22Rv1 (cell line): Measurements from ENCODE around the gene ITPR2.

Experiments
- H3K27ac ChIP-seq: fragments of 450-650 bp; 2 replicates; pipeline ENCODE4 v1.5.1; 2017
- CTCF ChIP-seq: fragments of 450-650 bp; IDR thresholded peaks from 2 replicates; pipeline ENCODE4 v1.5.1; 2017; ENCODE audit warnings: mild to moderate bottlenecking
- ZFX ChIP-seq: fragments of 450-650 bp; IDR thresholded peaks from 2 replicates; pipeline ENCODE4 v1.6.1; 2017; ENCODE audit warnings: antibody characterized with exemption, borderline replicate concordance

The ITPR2 gene

GRCh38 chr12:26628234-26628633 is 204.8 kb downstream of the ITPR2 start:
- H3K27ac ChIP-seq = no peak overlapping the region
- TF ChIP-seq ZFX (no peak), CTCF (no peak)

- no peak for TF ChIP-seq ZFX
- no peak for TF ChIP-seq CTCF
- H3K27ac ChIP-seq = no peak overlapping the region
These were observed 205.7 kb downstream of the ITPR2 start for GRCh38 chr12:26627335-26627734.

GRCh38 chr12:26623136-26623535 is 209.9 kb downstream of the ITPR2 start:
- no peak overlapping the region for H3K27ac ChIP-seq
- TF ChIP-seq CTCF = no peak
- TF ChIP-seq ZFX = no peak

- no peak overlapping the region for H3K27ac ChIP-seq
- TF ChIP-seq CTCF = no peak
- no peak for TF ChIP-seq ZFX
These were observed 210.4 kb downstream of the ITPR2 start for GRCh38 chr12:26622601-26623000.

GRCh38 chr12:26621932-26622331 is 211.1 kb downstream of the ITPR2 start:
- no peak overlapping the region for H3K27ac ChIP-seq
- TF ChIP-seq CTCF (no peak), ZFX (no peak)

- no peak for TF ChIP-seq CTCF
- H3K27ac ChIP-seq = no peak overlapping the region
These were observed 212.1 kb downstream of the ITPR2 start for GRCh38 chr12:26620907-26621306.

- no peak overlapping the region for H3K27ac ChIP-seq
- TF ChIP-seq ZFX (no peak), CTCF (no peak)
These were observed 215.5 kb downstream of the ITPR2 start for GRCh38 chr12:26617513-26617912.
